Uterus (tissue), 2 donors: Measurements from ENCODE around the gene TXNIP.

Source experiments
- CTCF ChIP-seq, 4 experiments: fragments of 200-600 bp in 2 of 4; fragments of 450-650 bp in 2 of 4; sonication (generic) in 2 of 4; IDR thresholded peaks; one replicate each; pipeline ENCODE4 v1.5.1; 2016 to 2019; ENCODE audit warnings: antibody characterized with exemption in 4 of 4, mild to moderate bottlenecking in 2 of 4, moderate library complexity in 1 of 4
- POLR2A ChIP-seq, 2 donors: fragments of 450-650 bp; IDR thresholded peaks; one replicate each; pipeline ENCODE4 v1.6.1; 2016; ENCODE audit warnings: antibody characterized with exemption in 2 of 2, mild to moderate bottlenecking in 1 of 2, moderate library complexity in 1 of 2

GRCh38 chr1:145978854-145979745 lies 17.3 kb downstream of the TXNIP start:
- peak; percentile 4 to 19 (median 10) for TF ChIP-seq CTCF (IDR thresholded peaks at IDR 0.05)
- TF ChIP-seq POLR2A (IDR thresholded peaks at IDR 0.05): peak; percentile 91
